SK-N-SH (cell line): Measurements from ENCODE around the gene CHIC2. TPM values are rescaled to one million over a fixed set of nuclear protein-coding genes. Genes with fewer than 3 reads are reported as not detected.

ENCODE experiments used
- CTCF ChIA-PET: fragments of 300-600, 350-600 bp; formaldehyde crosslinking; extraction: SDS; loops from one replicate; lab custom pipeline; 2021; lab: Yijun Ruan, JAX
- POLR2A ChIA-PET: fragments of 350-600 bp; sonication (Branson Sonifier 250); formaldehyde crosslinking; extraction: SDS; loops from one replicate; lab custom pipeline; 2020; ENCODE audit warnings: antibody characterized with exemption, inconsistent platforms; lab: Yijun Ruan, JAX
- DNase-seq: peaks from one replicate; pipeline ENCODE4 v3.0.0; 2012
- H2AFZ ChIP-seq: fragments of 200-600 bp; sonication (generic); 2 replicates; pipeline ENCODE4 v1.8.1; 2016; ENCODE audit warnings: antibody characterized with exemption, mild to moderate bottlenecking, low read depth
- H3F3A ChIP-seq: fragments of 200-600 bp; sonication (generic); replicated peaks from 2 replicates; pipeline ENCODE3; 2016; ENCODE audit warnings: antibody characterized with exemption, mild to moderate bottlenecking; ENCODE audit not compliant: insufficient read depth
- H3K27ac ChIP-seq, 2 experiments: fragments of 200-500 bp in 1 of 2; fragments of 200-600 bp in 1 of 2; sonication (Bioruptor generic) in 1 of 2; sonication (generic), shearing (Covaris generic) in 1 of 2; 2 replicates each; pipeline versions ENCODE4 v1.5.1 to v1.6.1; 2014 to 2016; ENCODE audit warnings: low read depth in 2 of 2, inconsistent platforms in 1 of 2, low read length in 1 of 2, mild to moderate bottlenecking in 1 of 2, mixed read lengths in 1 of 2
- H3K27me3 ChIP-seq: fragments of 200-600 bp; sonication (generic), shearing (Covaris generic); 2 replicates; pipeline ENCODE4 v1.6.1; 2016; ENCODE audit warnings: mixed run types; ENCODE audit not compliant: insufficient read depth
- H3K36me3 ChIP-seq, 2 experiments: fragments of 200-500 bp in 1 of 2; fragments of 200-600 bp in 1 of 2; sonication (Bioruptor generic) in 1 of 2; sonication (generic) in 1 of 2; replicated peaks in 1 of 2; 2 replicates each; pipeline versions ENCODE3 to v1.5.1; 2014 to 2016; ENCODE audit warnings: low read length in 1 of 2, mild to moderate bottlenecking in 1 of 2; ENCODE audit not compliant: insufficient read depth in 2 of 2, control insufficient read depth in 1 of 2
- H3K4me1 ChIP-seq, 2 experiments: fragments of 200-500 bp in 1 of 2; fragments of 200-600 bp in 1 of 2; sonication (Bioruptor generic) in 1 of 2; sonication (generic), shearing (Covaris generic) in 1 of 2; 2 replicates each; pipeline versions ENCODE4 v1.5.1 to v1.6.1; 2014 to 2016; ENCODE audit warnings: low read depth in 1 of 2, low read length in 1 of 2, mixed run types in 1 of 2; ENCODE audit not compliant: insufficient read depth in 2 of 2, control insufficient read depth in 1 of 2
- H3K4me2 ChIP-seq: fragments of 200-600 bp; sonication (generic), shearing (Covaris generic); 2 replicates; pipeline ENCODE4 v1.6.1; 2017; ENCODE audit warnings: mixed run types
- H3K4me3 ChIP-seq, 2 experiments: fragments of 200-500 bp in 1 of 2; fragments of 200-600 bp in 1 of 2; sonication (Bioruptor generic) in 1 of 2; sonication (generic), shearing (Covaris generic) in 1 of 2; 2 replicates each; pipeline versions ENCODE4 v1.5.1 to v1.8.1; 2014 to 2016; ENCODE audit warnings: low read depth in 2 of 2, inconsistent platforms in 1 of 2, low read length in 1 of 2, mild to moderate bottlenecking in 1 of 2, mixed read lengths in 1 of 2, moderate library complexity in 1 of 2
- H3K79me2 ChIP-seq: fragments of 200-600 bp; sonication (generic); 2 replicates; pipeline ENCODE4 v1.8.1; 2017; ENCODE audit warnings: mild to moderate bottlenecking; ENCODE audit not compliant: insufficient read depth
- H3K9ac ChIP-seq: fragments of 200-600 bp; sonication (generic); 2 replicates; pipeline ENCODE4 v1.6.1; 2017; ENCODE audit warnings: mixed run types
- H3K9me2 ChIP-seq: fragments of 200-600 bp; sonication (generic); 2 replicates; pipeline ENCODE4 v1.6.1; 2017; ENCODE audit warnings: mixed run types
- H3K9me3 ChIP-seq: fragments of 200-600 bp; sonication (generic); 2 replicates; pipeline ENCODE4 v1.6.1; 2017; ENCODE audit warnings: mixed run types, mild to moderate bottlenecking, moderate library complexity
- H4K20me1 ChIP-seq: fragments of 200-600 bp; sonication (generic); 2 replicates; pipeline ENCODE4 v1.6.1; 2017; ENCODE audit warnings: mild to moderate bottlenecking, mixed run types; ENCODE audit not compliant: insufficient read depth
- CHD2 ChIP-seq: fragments of 150-350 bp; IDR thresholded peaks from 2 replicates; pipeline ENCODE4 v1.6.1; 2018; ENCODE audit warnings: low read length; ENCODE audit not compliant: partially characterized antibody
- EP300 ChIP-seq, 2 experiments: IDR thresholded peaks; 2 replicates each; pipeline versions ENCODE4 v1.4.0 to v1.6.1; 2012; ENCODE audit warnings: borderline replicate concordance in 1 of 2, low read depth in 1 of 2, low read length in 1 of 2
- EZH2phosphoT487 ChIP-seq: fragments of 200-600 bp; sonication (generic); IDR thresholded peaks from 2 replicates; pipeline ENCODE4 v1.6.1; 2017; ENCODE audit warnings: low read depth, mixed run types, mild to moderate bottlenecking, antibody characterized with exemption, moderate library complexity, borderline replicate concordance
- FOSL2 ChIP-seq: IDR thresholded peaks from 2 replicates; pipeline ENCODE4 v1.4.0; 2012; ENCODE audit warnings: low read depth, mild to moderate bottlenecking, moderate library complexity, borderline replicate concordance
- FOXJ3 ChIP-seq: sonication (generic); formaldehyde crosslinking; IDR thresholded peaks from 2 replicates; pipeline ENCODE4 v1.5.1; 2020; ENCODE audit warnings: mild to moderate bottlenecking, missing genetic modification reagents
- FOXM1 ChIP-seq: IDR thresholded peaks from 2 replicates; pipeline ENCODE4 v1.4.0; 2012; ENCODE audit warnings: low read depth, mild to moderate bottlenecking
- GABPA ChIP-seq: IDR thresholded peaks from 2 replicates; pipeline ENCODE4 v1.4.0; 2012; ENCODE audit warnings: low read depth, mild to moderate bottlenecking
- JUND ChIP-seq: IDR thresholded peaks from 2 replicates; pipeline ENCODE4 v1.4.0; 2012
- MEF2A ChIP-seq: IDR thresholded peaks from 2 replicates; pipeline ENCODE4 v1.4.0; 2012; ENCODE audit warnings: low read depth, borderline replicate concordance
- MXI1 ChIP-seq: IDR thresholded peaks from 2 replicates; pipeline ENCODE4 v1.6.1; 2012; ENCODE audit warnings: mild to moderate bottlenecking, low read depth, low read length, improper control_type of control experiment
- NRF1 ChIP-seq: IDR thresholded peaks from 2 replicates; pipeline ENCODE4 v1.6.1; 2012; ENCODE audit warnings: low read depth, mild to moderate bottlenecking, low read length
- REST ChIP-seq: IDR thresholded peaks from 2 replicates; pipeline ENCODE4 v1.6.1; 2012; ENCODE audit warnings: mild to moderate bottlenecking, low read depth, low read length, moderate library complexity
- TEAD4 ChIP-seq: IDR thresholded peaks from 2 replicates; pipeline ENCODE4 v1.4.0; 2012; ENCODE audit warnings: mild to moderate bottlenecking, borderline replicate concordance; ENCODE audit not compliant: insufficient read depth
- WGBS: methylation state at CpG from one replicate; pipeline ENCODE4 v1.1.6; 2017; ENCODE audit warnings: low lambda C conversion rate; 5-methylcytosine and 5-hydroxymethylcytosine counted together
- polyA plus RNA-seq, 3 experiments: library from polyadenylated mRNA; depleted of rRNA; stranded (reverse); fragments of >200 nt; gene quantifications; 2 replicates each; pipeline ENCODE4 v1.2.3, GENCODE V29; 2012
- TF ChIP-seq, protein P1 (sequence below): IDR thresholded peaks from 2 replicates; pipeline ENCODE4; 2012
- TF ChIP-seq, protein P2 (sequence below): IDR thresholded peaks from 2 replicates; pipeline ENCODE4 v1.4.0; 2012; ENCODE audit warnings: low read depth

CHIC2 gene
- polyA plus RNA-seq, 1 of the 3 experiments (the other 2 are of a cell fraction): 26.8 TPM

- Histone ChIP-seq H3K4me3 (no peak overlapping the region), H3K9me2 (no peaks in the 10 kb centered on the region), H3K4me1 (no peaks in the 10 kb centered on the region), H3K9me3 (no peaks in the 10 kb centered on the region), H2AFZ (no peak overlapping the region), H3K9ac (no peak overlapping the region), H4K20me1 (no peaks in the 10 kb centered on the region), H3K27me3 (no peaks in the 10 kb centered on the region), H3K36me3 (peaks cover 2 to 21% of the 10 kb centered on the region in 2 experiments), H3F3A (peaks cover 15% of the 10 kb centered on the region), H3K27ac (no peak overlapping the region), H3K4me2 (no peak overlapping the region), H3K79me2 (no peaks in the 10 kb centered on the region)
- ChIA-PET POLR2A (no interaction called here), CTCF (interaction anchor here (1.5 kb wide), 2 partner anchors 8 to 86 kb away, joined by 4 read pairs; no protein-coding TSS in a partner anchor)
- TF ChIP-seq, protein P1, sequence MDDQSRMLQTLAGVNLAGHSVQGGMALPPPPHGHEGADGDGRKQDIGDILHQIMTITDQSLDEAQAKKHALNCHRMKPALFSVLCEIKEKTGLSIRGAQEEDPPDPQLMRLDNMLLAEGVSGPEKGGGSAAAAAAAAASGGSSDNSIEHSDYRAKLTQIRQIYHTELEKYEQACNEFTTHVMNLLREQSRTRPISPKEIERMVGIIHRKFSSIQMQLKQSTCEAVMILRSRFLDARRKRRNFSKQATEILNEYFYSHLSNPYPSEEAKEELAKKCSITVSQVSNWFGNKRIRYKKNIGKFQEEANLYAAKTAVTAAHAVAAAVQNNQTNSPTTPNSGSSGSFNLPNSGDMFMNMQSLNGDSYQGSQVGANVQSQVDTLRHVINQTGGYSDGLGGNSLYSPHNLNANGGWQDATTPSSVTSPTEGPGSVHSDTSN: no peak
- TF ChIP-seq, protein P2, sequence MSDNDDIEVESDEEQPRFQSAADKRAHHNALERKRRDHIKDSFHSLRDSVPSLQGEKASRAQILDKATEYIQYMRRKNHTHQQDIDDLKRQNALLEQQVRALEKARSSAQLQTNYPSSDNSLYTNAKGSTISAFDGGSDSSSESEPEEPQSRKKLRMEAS: no peak
- TF ChIP-seq REST (no peak), JUND (no peak), FOXJ3 (CRISPR knock-in tag) (no peak), FOSL2 (no peak), GABPA (no peak), MEF2A (no peak), FOXM1 (no peak), EZH2phosphoT487 (no peak), EP300 (IDR thresholded peaks at IDR 0.05; ENCODE audit: borderline replicate concordance in 1 of 2, low read depth in 1 of 2, low read length in 1 of 2) (no peak)
- WGBS: 99% methylated on average over 5 of the region's 5 CpGs
- DNase-seq: no peak
These were observed 69.9 kb downstream of the CHIC2 start for GRCh38 chr4:53994382-53995102.

DNA sequence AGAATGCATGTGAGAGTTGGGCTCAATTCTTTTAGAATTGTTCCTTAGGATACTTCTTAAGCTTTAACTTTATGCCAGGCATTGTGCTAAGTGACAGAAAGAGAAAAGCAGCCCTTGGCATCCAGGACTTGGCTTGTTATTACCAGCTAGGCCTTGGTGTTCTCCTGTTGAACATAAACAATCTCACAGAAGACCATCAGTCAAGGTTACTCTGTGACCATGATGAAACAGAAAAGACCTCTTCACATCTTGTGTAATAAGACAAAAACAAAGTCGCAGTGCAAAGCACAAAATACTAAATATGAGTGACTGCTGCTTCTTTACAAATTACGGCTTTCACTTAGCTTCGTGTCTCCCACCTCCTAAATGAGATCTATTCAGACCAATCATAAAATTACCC lies 71.6 kb downstream of the CHIC2 start:
- no peaks in the 10 kb centered on the region for H3K79me2 ChIP-seq
- H3K27me3 ChIP-seq: no peaks in the 10 kb centered on the region
- peaks cover 20% of the 10 kb centered on the region for H3F3A ChIP-seq
- no peak overlapping the region for H2AFZ ChIP-seq
- H3K27ac ChIP-seq: no peak overlapping the region
- H4K20me1 ChIP-seq: no peaks in the 10 kb centered on the region
- no peaks in the 10 kb centered on the region for H3K4me1 ChIP-seq
- H3K4me2 ChIP-seq: no peak overlapping the region
- POLR2A ChIA-PET: interaction anchor here (0.6 kb wide), 1 partner anchor 15 kb away, joined by 3 read pairs; no protein-coding TSS in a partner anchor
- CTCF ChIA-PET: interaction anchor here (0.5 to 1.5 kb wide), 5 partner anchors 10 to 241 kb away, joined by 3 to 5 read pairs (median 4); no protein-coding TSS in a partner anchor
- H3K9ac ChIP-seq: no peak overlapping the region
- H3K9me3 ChIP-seq: no peaks in the 10 kb centered on the region
- H3K36me3 ChIP-seq: peaks cover 2 to 18% of the 10 kb centered on the region in 2 experiments
- H3K4me3 ChIP-seq: no peak overlapping the region
- no peaks in the 10 kb centered on the region for H3K9me2 ChIP-seq
- 97% methylated on average over 3 of the region's 3 CpGs for WGBS
- no peak for DNase-seq
- TF ChIP-seq CHD2: no peak
- TF ChIP-seq MEF2A: no peak
- TF ChIP-seq TEAD4: no peak
- TF ChIP-seq NRF1: no peak
- no peak for TF ChIP-seq REST
- no peak for TF ChIP-seq MXI1
- no peak for TF ChIP-seq EP300 (IDR thresholded peaks at IDR 0.05; ENCODE audit: borderline replicate concordance in 1 of 2, low read depth in 1 of 2, low read length in 1 of 2)
